HG03280 (cell line): Measurements from ENCODE around the gene SLC1A7.

Source experiments
- ATAC-seq: cut with Tn5 transposase; IDR thresholded peaks from one replicate; pipeline ENCODE4 v1.9.1; 2021; ENCODE audit warnings: mild to moderate bottlenecking, moderate library complexity; ENCODE audit not compliant: unreplicated experiment

The SLC1A7 gene

GRCh38 chr1:53116307-53116810 is 26.1 kb downstream of the SLC1A7 start:
- ATAC-seq: no peak

DNA sequence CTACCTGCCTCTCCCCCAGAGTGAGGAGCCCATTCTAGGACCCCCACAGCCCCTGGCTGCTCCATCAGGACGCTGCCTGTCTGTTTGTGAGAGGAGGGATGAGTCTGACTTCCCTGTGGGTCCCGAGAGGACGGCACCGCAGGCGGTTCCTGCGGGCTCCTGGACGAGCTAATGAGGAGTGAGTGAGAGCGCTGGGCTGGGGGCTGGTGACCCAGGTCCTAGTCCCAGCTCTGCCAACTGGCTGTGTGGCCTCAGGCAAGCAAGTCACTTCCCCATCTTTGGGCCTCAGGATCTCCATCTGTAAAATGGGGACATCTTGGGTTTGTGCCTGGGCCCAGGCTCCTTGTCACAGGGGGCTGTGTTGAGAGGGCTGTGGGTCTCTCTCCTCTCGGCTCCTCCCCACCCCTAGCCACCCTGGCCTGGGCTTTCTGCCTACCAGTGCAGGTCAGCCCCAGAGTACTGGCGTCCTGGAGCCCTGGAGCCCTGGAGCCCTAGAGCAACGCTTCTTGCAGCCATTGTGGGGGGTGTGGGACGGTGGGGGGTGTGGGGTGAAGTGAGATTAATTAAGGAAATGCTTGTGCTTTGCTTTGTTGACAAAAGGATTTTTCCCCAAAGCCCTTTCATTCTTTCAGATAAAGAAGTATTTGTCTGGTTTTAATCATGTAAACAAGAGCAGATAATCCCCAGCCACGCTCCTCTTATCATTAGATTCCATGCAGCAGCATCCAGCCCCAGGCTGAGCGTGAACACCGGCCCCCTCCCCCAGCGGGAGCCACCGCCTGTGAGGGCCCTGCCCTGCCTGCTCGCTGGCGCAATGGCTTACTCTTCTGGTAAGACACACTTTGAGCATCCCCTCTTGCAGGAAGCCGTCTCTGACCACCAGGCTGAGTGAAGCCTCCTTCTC is 26.8 kb downstream of the SLC1A7 start:
- no peak for ATAC-seq

- ATAC-seq: no peak
These were observed 27.6 kb downstream of the SLC1A7 start for GRCh38 chr1:53114581-53115400.

- no peak for ATAC-seq
These were observed 28.3 kb downstream of the SLC1A7 start for GRCh38 chr1:53114090-53114489.

DNA sequence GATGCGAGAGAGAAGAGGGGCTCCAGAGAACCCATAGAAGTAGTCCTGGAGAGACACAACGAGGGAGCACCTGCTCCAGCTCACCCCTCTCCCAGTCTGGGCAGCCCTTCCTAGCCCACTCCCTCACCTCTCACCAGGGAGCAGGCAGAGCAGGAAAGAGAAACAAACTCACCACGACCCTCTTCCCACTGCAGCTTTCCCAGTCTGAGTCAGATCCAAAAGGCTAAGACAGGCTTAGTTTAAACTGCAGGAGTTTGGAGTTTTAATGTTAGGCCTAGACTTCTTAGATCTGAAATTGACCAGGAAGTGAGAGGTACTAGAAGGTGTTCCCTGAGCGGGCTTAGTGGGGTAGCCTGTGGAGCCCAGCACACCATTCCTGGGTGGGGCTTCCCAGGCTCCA is 29.6 kb downstream of the SLC1A7 start:
- ATAC-seq: no peak

DNA sequence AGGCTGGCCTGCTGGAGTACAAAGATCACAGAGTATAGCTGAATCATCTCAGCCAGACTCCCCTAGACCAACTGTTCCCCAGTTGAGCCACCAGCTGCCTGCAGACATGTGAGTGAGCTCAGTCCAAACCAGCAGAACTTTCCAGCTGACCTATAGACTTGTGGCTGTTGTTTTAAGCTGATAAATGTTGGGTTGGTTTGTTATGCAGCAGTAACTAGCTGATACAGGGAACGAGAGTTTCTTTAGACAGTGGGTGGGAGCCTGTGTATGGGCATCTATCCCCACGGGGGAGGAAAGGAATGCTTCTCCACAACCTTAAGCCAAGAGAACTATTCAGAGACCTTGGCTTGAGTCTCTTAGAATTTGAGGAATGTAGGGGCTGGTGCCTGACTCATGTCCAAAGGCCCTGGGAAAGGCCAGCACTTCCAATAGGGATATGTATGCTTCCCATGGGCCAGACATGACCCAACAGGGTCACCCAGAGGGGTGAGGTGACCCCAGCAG is 30.1 kb downstream of the SLC1A7 start:
- ATAC-seq: no peak

DNA sequence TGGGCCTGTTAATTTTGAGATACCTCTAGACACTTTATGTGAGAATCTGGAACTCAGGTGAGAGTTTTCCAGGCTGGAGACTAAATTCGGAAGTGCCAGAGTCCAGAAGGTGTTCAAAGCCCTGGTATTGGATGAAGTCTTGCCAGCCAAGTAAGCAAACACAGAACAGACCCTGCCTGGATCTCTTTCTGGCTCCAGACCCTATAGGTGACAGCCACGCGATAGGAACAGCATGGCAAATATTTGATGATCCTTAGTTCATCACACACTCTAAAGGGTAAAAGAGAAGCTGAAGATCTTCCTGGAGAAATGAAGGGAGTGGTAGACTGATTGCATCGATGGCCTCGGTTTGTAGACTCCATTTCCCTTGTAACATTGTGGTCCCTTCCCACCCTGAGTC is 30.7 kb downstream of the SLC1A7 start:
- no peak for ATAC-seq

- ATAC-seq: no peak
These were observed 31.3 kb downstream of the SLC1A7 start for GRCh38 chr1:53111073-53111556.

GRCh38 chr1:53110370-53111072 is 31.9 kb downstream of the SLC1A7 start:
- ATAC-seq: no peak

GRCh38 chr1:53108646-53109580 is 33.5 kb downstream of the SLC1A7 start:
- ATAC-seq: no peak

GRCh38 chr1:53107570-53108322 is 34.7 kb downstream of the SLC1A7 start:
- no peak for ATAC-seq

- ATAC-seq: no peak
These were observed 35.3 kb downstream of the SLC1A7 start for GRCh38 chr1:53107090-53107489.

DNA sequence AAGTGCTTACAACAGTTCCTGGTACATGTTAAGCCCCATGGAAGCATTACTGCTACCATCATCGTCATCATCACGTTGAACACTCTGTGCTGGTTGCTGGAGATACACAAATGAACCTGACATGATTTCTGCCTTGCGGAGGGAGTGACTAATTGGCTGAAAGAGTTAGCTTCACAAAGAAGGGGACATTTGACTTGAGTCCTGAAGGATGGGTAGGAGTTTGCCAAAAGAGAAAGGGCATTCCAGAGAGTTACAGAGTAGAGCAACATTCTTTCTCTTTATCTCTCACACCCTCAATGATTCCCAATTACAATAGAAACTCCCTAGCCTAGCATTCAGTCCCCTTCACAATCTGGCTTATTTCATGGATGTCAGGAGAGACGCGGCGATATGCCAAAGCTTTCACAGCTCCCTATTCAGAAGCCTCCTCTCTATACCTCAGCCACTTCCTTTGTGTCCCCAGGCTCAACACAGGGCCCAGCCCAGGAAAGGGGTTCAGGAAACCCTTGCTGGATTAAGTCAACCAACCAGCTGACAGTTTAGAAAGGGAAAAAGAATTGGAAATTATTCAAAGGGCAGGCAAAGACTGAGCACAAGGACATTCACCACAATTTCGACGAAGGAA is 38.0 kb downstream of the SLC1A7 start:
- ATAC-seq: no peak

- no peak for ATAC-seq
These were observed 47.9 kb downstream of the SLC1A7 start for GRCh38 chr1:53094533-53094919.

- no peak for ATAC-seq
These were observed 48.5 kb downstream of the SLC1A7 start for GRCh38 chr1:53093778-53094532.

GRCh38 chr1:53093451-53093754 is 49.0 kb downstream of the SLC1A7 start:
- ATAC-seq: no peak

DNA sequence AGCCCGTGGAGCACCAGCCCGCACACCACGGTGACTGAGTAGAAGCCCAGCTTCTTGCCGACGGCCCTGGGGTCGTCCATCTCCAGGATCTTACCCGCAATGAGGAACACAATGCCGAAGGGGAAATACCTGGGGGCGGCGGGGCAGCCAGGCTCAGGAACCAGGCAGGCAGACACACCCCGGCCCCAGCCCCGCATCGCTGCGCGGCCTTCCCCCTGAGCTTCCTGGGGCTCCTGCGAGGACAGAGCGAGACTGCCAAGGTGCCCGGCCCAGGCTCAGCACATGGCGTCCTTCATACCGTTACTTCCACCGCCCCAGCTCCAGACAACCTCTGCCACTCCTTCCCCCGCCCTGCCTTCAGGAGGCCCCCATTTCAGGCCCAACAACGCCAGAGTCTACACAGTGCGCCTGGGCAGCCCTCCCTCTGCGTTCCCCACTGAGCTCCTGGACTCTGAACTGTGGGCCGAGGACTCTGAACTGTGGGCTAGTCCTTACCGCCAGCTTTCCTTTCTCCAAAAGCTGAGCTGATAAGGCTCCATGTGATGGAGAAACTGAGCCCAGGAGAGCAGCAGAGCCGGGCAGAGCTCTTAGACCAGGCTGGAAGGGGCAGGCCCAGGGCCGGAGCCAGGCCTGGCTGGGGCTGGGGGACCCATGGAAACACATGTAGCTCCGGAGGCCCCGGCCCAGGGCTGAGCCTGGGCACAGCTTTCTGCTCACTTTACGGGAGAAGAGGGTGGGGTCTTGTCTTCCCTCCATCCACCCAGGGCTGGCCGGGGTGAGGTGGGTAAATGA is 49.6 kb downstream of the SLC1A7 start:
- ATAC-seq: no peak
